ENCODE data around the gene RMRP. TPM values are rescaled to one million over a fixed set of nuclear protein-coding genes. Genes with fewer than 3 reads are reported as not detected.

Gene RMRP
- total RNA-seq, 1 experiment from 2014 or later: 6,816 TPM

DNA sequence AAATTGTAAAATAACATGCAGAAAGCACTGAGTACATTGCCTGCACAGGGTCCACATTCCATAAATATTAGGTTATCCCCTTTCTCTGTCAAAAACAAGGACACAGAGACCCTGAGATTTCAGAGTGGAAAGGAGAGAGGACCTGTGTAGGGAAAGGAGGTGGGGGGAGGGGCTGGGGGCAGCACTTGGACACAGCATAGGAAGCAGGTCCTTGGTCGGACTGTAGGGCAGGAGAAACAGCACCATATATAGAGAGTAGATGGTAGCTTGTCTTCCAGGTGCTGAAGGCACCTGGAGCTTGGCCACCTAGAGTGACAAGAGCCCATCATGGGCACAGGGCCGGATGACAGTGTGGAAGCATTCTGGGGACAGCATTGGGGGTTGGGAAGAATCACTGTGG, 29.5 kb upstream of the RMRP start:
- no peak for DNase-seq (ENCODE audit: low read depth)

DNA sequence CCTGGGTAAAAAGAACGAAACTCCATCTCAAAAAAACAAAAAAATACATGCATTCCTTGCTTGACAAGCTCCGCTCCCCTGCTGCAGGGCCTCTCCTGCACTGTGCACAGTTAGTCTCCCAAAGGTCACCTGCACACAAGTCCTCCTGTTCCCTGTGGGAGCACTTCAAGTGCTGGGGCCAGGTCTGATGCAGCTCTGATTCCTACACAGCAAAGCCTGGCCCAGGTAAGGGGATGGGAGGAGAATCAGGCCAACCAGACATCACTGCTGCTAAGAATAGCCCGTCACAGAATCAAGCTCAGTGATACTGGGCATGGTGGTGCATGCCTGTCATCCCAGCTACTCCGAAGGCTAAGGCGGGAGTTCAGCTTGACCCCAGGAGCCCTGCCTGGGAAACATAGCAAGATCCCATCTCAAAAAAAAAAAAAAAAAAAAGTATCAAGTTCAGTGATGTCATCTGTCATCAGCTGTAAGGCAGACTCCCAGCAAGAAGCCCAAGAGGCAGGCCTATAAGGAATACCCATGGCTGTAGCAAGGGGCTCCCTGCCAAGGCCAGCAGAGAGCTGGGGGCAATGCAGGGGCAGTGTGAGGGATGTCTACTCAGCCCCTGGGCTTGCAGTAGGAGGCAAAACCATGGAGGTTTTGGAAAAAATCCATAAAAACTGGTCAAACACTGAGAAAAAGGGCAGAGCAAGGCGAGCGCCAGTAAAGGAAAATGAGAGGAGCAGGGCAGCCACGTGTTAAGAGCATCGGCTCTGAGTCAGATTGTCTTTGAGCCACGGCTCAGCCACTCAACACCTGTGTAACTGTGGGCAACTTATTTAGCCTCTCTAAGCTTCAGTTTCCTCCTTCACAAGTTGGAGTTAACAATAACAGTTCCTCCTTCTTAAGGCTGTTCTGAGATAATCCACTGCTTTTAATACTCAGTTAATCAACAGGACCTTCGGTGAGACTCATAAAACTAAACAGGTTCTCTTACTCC, 28.7 kb upstream of the RMRP start:
- DNase-seq (ENCODE audit: low read depth): no peak

DNA sequence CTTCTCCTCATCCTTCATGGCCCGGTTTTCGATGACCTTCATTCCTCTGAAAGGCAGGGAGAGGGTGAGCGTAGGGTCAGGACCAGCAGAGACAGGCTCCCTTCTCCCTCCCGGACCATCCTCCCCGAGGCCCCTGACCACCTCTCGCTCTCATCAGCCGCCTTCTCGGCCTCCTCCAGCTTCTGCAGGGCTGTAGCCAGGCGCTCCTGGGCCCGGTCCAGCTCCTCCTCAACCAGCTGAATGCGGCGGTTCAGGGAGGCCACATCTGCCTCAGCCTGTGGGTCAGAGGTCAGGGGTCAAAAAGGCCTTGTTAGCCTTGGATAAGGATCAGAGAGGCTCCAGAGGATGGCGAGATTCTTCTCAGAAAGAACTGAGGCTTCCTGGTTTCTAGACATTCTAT, 27.7 kb upstream of the RMRP start:
- no peak for DNase-seq (ENCODE audit: low read depth)

DNA sequence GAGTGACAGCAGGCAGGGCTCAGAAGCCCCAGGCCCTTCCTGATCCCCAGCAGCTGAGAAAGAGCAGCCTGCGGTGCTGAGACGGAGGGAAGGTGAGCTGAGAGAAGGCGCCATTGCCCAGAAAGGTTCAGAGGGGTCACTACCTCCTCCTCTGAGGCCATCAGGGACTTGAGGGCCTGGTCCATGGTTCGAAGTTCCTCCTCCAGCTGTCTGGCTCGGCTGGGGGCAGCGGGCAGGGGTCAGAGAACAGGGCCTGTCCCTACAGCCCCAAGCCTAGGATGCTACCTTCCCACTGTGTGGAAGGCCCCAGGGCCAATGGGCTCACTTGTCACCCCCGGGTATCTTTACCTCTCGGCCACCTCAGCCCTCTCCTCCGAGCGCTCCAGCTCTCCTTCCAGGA, 27.1 kb upstream of the RMRP start:
- DNase-seq (ENCODE audit: low read depth): no peak

DNA sequence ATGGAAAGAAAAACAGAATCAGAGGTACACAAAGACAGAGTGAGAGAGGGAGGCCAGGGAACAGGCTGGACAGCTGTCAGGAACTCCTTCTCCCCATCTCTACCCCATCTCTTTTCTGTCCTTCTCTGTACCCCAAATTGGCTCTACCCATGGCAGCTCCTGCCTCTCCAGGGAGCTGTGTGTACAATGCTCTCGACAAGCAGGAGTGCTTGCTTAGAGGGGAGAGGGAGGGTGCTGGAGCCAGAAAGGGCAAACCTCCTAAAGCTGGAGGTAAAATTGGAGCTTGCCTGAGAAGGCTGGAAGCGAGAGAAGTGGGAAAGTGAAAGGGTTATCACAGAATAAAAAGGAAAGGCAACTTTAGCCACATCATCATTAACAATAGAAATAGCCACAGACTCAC, 25.5 kb upstream of the RMRP start:
- DNase-seq (ENCODE audit: low read depth): no peak

DNA sequence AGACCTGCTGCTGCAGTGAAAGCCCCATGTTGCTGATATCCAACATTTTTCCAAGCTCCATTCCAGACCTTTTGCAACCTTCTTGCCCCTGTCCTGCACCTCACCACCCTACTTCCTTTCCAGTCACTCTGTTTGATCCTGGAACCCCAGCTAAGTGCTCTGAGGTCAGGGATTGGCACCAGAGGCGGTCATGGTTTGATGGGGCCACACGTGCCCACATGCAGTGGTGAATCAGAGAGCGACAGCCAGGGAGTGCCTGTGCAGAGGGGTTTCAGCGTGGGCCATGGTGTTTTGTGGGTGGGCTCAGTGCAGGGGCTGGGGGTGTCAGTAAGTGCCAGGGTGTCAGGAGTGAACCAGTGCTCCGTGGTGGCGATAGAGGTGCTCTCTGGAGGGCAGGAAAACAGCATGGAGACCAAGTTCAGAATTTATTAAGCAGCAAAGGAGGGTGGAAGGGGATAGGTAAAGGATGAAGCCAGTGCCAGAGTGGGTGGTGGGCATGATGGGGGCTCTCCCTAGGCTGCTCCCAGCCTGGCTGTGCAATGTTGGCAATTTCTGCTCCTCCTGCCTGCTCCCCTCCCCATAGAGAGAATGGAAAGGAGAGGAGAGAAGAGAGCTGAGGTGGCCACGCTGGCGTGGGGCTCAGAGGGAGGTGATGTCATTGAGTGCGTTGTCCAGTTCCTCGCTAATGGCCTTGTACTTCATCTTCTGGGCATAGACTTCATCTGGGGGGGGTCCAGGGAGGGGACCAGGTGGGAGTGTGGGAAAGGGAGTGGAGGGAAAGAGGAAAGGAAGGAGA, 24.9 kb upstream of the RMRP start:
- DNase-seq (ENCODE audit: low read depth): no peak

DNA sequence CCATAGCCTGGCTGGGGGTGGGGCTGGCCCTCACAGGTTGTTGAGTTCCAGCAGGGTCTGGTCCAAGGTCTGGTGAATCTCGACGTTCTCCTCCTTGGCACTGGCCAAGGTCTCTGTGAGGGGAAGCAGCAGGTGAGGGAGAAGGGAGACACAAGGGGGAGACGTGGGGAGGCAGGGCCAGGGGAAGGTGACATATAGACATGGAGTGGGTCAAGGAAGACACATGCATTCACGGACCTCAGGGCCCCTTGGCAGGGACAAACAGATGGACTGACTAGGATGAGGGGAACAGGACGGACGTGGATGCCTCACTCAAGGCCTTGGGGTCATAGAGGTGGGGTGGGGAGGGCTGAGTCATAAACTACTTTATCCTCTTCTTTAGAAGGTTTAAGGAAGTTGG, 24.2 kb upstream of the RMRP start:
- no peak for DNase-seq (ENCODE audit: low read depth)

DNA sequence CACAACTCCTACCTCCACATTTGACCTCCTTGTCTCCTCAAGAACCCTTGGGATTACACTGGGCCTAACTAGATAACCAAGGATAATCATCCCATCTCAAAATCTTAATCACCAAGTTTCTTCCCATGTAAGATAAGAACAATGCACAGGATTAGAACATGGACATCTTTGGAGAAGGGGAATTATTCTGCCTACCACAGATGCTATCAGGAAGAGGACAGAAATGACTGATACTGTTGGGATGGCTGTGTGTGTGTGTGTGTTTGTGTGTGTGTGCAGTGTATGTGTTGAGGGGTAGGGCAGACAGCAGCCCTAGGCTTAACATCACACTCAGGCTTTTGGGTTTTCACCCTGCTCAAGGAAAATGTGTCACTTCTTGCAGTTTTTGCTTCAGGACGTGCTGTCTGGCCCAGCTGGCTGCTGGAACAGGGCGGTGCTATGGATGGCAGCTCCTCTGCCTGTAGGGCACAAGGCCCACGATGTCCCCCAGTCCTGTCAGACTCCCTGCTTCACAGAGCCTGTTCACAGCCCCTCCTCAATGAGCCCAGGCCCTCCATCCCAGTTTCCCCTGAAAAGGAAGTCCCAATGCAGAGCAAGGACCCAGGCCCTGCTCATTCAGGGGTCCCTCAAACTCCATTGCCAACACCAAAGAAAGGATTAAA, 23.7 kb upstream of the RMRP start:
- no peak for DNase-seq (ENCODE audit: low read depth)

DNA sequence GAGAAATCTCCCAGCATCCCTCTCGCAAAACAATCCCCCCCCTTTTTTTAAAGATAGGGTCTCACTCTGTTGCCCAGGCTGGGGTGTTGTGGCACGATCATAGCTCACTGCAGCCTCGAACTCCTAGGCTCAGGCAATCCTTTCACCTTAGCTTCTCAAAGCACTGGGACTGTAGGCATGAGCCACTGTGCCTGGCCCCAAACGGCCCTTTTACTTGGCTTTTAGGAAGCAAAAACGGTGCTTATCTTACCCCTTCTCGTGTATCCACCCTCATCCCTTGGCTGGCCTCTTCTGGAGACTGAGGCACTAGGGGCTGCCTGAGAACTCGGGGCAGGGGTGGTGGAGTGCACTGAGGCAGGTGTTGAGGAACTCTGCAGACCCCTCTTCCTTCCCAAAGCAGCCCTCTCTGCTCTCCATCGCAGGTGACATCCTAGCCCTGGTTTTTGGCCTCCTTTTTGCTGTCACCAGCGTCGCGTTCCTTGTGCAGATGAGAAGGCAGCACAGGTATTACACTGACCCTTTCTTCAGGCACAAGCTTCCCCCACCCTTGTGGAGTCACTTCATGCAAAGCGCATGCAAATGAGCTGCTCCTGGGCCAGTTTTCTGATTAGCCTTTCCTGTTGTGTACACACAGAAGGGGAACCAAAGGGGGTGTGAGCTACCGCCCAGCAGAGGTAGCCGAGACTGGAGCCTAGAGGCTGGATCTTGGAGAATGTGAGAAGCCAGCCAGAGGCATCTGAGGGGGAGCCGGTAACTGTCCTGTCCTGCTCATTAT, 22.7 kb upstream of the RMRP start:
- DNase-seq (ENCODE audit: low read depth): no peak

DNA sequence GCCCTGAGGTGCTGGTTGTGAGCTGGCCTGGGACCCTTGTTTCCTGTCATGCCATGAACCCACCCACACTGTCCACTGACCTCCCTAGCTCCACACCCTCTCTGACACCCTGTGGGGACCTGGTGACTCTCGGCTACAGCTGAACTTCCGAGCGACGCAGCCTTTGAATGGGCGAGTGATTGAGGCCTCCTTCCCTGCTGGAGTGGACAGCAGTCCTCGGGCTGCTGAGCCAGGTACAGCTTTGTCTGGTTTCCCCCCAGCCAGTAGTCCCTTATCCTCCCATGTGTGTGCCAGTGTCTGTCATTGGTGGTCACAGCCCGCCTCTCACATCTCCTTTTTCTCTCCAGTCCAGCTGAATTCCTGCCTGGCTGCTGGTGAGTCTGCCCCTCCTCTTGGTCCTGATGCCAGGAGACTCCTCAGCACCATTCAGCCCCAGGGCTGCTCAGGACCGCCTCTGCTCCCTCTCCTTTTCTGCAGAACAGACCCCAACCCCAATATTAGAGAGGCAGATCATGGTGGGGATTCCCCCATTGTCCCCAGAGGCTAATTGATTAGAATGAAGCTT, 22.0 kb upstream of the RMRP start:
- DNase-seq (ENCODE audit: low read depth): no peak

DNA sequence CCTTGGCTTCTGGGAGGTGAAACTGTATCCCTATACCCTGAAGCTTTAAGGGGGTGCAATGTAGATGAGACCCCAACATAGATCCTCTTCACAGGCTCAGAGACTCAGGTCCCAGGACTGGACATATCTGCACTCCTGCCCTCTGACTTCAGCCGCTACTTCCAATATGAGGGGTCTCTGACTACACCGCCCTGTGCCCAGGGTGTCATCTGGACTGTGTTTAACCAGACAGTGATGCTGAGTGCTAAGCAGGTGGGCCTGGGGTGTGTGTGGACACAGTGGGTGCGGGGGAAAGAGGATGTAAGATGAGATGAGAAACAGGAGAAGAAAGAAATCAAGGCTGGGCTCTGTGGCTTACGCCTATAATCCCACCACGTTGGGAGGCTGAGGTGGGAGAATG, 21.3 kb upstream of the RMRP start:
- no peak for DNase-seq (ENCODE audit: low read depth)

DNA sequence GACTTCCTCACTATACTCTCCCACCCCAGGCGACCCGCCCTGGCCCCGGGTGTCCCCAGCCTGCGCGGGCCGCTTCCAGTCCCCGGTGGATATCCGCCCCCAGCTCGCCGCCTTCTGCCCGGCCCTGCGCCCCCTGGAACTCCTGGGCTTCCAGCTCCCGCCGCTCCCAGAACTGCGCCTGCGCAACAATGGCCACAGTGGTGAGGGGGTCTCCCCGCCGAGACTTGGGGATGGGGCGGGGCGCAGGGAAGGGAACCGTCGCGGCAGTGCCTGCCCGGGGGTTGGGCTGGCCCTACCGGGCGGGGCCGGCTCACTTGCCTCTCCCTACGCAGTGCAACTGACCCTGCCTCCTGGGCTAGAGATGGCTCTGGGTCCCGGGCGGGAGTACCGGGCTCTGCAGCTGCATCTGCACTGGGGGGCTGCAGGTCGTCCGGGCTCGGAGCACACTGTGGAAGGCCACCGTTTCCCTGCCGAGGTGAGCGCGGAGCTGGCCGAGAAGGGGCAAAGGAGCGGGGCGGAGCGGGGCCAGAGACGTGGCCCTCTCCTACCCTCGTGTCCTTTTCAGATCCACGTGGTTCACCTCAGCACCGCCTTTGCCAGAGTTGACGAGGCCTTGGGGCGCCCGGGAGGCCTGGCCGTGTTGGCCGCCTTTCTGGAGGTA, 18.0 kb upstream of the RMRP start:
- no peak for DNase-seq (ENCODE audit: low read depth)

DNA sequence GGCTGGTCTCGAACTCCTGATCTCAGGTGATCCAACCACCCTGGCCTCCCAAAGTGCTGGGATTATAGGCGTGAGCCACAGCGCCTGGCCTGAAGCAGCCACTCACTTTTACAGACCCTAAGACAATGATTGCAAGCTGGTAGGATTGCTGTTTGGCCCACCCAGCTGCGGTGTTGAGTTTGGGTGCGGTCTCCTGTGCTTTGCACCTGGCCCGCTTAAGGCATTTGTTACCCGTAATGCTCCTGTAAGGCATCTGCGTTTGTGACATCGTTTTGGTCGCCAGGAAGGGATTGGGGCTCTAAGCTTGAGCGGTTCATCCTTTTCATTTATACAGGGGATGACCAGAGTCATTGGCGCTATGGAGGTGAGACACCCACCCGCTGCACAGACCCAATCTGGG, 17.4 kb upstream of the RMRP start:
- no peak for DNase-seq (ENCODE audit: low read depth)

DNA sequence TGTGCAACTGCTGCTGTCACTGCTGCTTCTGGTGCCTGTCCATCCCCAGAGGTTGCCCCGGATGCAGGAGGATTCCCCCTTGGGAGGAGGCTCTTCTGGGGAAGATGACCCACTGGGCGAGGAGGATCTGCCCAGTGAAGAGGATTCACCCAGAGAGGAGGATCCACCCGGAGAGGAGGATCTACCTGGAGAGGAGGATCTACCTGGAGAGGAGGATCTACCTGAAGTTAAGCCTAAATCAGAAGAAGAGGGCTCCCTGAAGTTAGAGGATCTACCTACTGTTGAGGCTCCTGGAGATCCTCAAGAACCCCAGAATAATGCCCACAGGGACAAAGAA, 16.2 kb upstream of the RMRP start:
- DNase-seq (ENCODE audit: low read depth): no peak

DNA sequence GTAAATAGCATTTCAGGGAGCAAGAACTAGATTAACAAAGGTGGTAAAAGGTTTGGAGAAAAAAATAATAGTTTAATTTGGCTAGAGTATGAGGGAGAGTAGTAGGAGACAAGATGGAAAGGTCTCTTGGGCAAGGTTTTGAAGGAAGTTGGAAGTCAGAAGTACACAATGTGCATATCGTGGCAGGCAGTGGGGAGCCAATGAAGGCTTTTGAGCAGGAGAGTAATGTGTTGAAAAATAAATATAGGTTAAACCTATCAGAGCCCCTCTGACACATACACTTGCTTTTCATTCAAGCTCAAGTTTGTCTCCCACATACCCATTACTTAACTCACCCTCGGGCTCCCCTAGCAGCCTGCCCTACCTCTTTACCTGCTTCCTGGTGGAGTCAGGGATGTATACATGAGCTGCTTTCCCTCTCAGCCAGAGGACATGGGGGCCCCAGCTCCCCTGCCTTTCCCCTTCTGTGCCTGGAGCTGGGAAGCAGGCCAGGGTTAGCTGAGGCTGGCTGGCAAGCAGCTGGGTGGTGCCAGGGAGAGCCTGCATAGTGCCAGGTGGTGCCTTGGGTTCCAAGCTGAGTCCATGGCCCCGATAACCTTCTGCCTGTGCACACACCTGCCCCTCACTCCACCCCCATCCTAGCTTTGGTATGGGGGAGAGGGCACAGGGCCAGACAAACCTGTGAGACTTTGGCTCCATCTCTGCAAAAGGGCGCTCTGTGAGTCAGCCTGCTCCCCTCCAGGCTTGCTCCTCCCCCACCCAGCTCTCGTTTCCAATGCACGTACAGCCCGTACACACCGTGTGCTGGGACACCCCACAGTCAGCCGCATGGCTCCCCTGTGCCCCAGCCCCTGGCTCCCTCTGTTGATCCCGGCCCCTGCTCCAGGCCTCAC, 15.6 kb upstream of the RMRP start, which contains the start of gene CA9:
CA9 (plus strand) TSS at position 797 of the 893 bp plus-strand sequence; CDS start at position 829, 32 bp downstream.
- no peak for DNase-seq (ENCODE audit: low read depth)

DNA sequence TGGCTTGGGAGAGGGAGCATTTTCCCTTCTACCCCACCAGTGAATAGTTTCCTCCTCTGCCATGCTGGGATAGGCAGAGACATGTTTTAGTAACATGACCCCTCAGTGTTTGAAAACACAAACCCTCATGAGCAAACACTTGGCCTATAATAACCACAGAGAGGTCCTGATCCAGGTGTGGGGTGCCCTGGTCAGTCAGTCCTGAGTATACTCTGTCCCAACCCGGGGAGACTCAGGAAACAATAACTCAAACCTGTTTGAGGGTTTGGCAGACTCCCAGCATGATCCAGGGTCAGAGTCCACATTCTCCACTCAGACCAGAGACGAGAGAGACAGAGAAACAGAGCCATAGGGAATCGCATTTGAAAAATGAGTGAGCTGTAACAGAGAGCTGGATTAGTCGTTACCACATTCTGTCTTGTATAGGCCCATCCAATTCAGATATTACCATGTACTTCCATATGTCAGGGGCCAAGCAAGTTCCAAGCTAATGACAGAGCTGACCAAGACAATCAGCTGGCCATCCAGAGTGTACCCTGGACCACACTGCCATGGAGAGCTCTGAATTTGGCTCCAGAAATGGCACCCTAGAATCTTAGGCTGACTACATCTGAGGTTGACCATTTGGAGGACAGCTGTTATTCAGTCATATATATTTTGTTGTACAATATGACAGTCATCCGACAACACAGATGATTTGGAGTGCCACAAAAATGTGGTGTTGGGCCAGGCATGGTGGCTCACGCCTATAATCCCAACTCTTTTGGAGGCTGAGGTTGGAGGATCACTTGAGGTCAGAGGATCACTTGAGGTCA, 11.7 kb upstream of the RMRP start:
- peak; percentile 38 for DNase-seq (ENCODE audit: low read depth)

DNA sequence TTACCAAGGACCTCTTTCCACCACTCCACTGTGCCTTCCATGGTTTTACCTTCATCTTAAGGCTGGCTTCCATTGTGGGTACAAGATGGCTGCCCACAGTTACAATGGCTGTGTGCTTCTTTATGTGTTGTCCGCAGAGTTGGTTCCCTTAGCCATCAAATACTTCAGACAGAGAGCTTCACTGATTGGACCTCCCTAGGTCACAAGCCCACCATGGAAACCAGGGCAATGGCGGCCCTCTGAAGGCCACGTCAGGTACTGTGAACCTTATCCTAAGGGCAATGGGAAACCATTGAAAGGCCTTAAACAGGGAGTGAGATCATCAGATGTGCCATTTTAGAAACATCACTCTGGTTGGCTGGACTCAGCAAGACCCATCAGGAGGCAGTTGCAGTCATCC, 10.1 kb upstream of the RMRP start:
- no peak for DNase-seq (ENCODE audit: low read depth)

DNA sequence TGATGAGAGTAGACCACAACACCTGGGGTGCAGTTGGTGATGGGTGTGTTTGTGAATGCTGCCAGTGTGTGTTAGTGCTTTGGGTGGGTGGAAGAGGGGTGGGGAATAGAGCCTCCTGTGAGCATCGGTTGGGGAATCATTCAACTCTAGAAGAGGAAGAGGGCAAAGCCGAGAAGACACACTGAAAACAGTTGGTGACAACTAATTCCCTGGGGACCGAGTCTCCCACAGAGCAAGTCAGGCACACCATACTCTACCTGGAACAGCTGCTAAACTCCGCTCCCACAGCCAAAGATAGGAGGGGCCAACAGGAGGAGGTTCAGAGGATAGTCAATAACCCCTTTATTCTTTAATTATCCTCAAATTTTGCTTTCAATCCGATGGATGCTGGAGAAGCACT, 8.7 kb upstream of the RMRP start:
- DNase-seq (ENCODE audit: low read depth): no peak
